ENCODE results near the gene PKD2L1. TPM values are rescaled to one million over a fixed set of nuclear protein-coding genes. Genes with fewer than 3 reads are reported as not detected.

The PKD2L1 gene
- total RNA-seq, 2 experiments from 2014 or later, result not detected

DNA sequence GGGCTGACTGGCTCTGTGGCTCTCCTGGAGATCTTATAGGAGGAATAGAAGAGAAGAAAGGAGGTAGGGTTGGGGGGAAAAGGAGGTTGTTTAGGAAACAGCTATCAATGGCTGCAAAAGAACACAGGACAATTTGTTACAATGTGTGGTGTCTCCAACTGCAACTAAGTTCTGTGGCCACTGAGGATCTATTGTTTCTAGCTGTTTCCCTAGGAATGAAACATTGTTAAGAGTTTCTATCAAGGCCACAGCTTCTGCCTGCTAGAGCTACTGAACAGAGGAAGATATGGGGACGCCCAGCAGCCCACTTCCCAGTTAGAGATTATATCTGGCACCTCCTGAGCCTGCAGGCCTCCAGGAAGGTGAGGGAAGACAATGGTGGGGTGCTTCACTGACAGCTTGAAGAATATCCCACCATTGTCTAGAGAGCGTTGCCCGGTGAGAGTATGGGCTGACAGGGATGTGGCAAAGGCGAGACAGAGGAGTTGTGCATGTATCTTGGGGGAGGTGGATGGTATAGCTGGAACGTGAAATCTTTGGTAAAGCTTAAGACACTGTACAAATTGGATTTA, 21.0 kb upstream of the PKD2L1 start:
- intact Hi-C loops (cut with micrococcal nuclease), result no loop called here
- no peak overlapping the region for H3K27ac Mint-ChIP-seq
- H3K4me3 Mint-ChIP-seq, result peak overlapping the region; percentile 19
- H3K36me3 Mint-ChIP-seq (ENCODE audit: low read depth), result peaks cover 87% of the 10 kb centered on the region
- no peak for DNase-seq
- peaks cover 39% of the 10 kb centered on the region for H3K4me1 Mint-ChIP-seq (ENCODE audit: low read depth)
- H3K9me3 Mint-ChIP-seq, result no peaks in the 10 kb centered on the region
- no peaks in the 10 kb centered on the region for H3K27me3 Mint-ChIP-seq (ENCODE audit: low read depth)
- CTCF ChIA-PET, result interaction anchor here (0.6 to 2.0 kb wide), 5 partner anchors 14 to 158 kb away, joined by 3 to 9 read pairs (median 6); no protein-coding TSS in a partner anchor

DNA sequence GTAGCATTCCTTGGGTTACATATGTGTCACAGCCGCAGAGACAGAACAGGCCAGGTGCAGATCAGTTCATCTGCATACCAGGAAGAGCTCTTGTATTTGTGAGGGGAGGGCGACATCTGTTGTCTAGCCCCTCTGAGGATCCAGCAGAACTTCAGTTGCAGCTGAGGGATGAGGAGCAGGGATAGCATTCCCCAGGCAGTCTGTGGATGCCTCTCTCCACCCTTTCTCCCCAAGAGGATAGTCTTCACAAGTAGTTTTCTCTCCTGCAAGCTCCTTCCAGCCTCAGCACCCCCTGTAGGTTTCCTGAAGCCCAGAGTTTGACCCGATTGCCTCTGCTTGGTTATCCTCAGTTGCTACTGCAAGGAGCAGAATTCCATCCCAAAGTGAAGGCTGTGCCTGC, 19.6 kb upstream of the PKD2L1 start:
- H3K9me3 Mint-ChIP-seq, result no peaks in the 10 kb centered on the region
- H3K27ac Mint-ChIP-seq, result no peak overlapping the region
- DNase-seq, result no peak
- CTCF ChIA-PET, result interaction anchor here (1.0 kb wide), 2 partner anchors 12 to 175 kb away, joined by 4 read pairs; no protein-coding TSS in a partner anchor
- peaks cover 47% of the 10 kb centered on the region for H3K4me1 Mint-ChIP-seq (ENCODE audit: low read depth)
- intact Hi-C loops (cut with micrococcal nuclease), result no loop called here
- H3K4me3 Mint-ChIP-seq, result peak overlapping the region; percentile 97
- no peaks in the 10 kb centered on the region for H3K27me3 Mint-ChIP-seq (ENCODE audit: low read depth)
- peaks cover 73% of the 10 kb centered on the region for H3K36me3 Mint-ChIP-seq (ENCODE audit: low read depth)

GRCh38 chr10:100349087-100349486, 19.1 kb upstream of the PKD2L1 start:
- peaks cover 68% of the 10 kb centered on the region for H3K36me3 Mint-ChIP-seq (ENCODE audit: low read depth)
- intact Hi-C loops (cut with micrococcal nuclease), result no loop called here

DNA sequence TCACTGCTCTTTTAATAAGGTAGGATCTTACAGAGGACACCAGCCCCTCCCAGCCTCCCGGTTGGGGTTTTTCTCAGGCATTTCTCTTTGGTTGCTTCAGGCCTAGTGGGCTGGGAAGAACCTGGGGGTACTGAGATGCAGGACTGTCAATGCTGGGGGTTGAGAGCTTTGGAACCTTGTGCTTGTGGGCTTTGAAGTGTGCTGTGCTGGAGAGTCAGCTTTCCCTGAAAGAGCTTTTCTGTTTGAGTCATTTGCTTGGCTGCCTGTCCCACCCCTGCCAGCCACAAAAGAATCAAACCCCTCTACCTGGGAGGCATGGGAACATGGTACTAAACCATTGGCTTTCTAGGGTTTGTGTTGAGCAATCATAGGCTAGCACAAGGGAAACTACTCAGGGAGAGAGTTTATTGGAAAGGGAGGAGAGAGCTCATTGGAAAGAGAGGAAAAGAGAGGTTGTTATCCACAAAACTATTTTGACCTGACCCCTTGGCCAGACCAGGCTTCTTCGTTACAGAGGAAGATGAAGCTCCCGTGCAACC, 18.4 kb upstream of the PKD2L1 start:
- Mint-ChIP-seq H3K4me3 (peak overlapping the region; percentile 97), H3K9me3 (no peaks in the 10 kb centered on the region), H3K36me3 (ENCODE audit: low read depth) (peaks cover 61% of the 10 kb centered on the region), H3K27ac (peak overlapping the region; percentile 83), H3K4me1 (ENCODE audit: low read depth) (peaks cover 50% of the 10 kb centered on the region), H3K27me3 (ENCODE audit: low read depth) (no peaks in the 10 kb centered on the region)
- no peak for DNase-seq
- intact Hi-C loops (cut with micrococcal nuclease), result no loop called here
- CTCF ChIA-PET, result interaction anchor here (0.9 to 1.0 kb wide), 5 partner anchors 11 to 176 kb away, joined by 3 to 4 read pairs (median 4); no protein-coding TSS in a partner anchor

More at GRCh38 chr10:100349087-100349486, 19.1 kb upstream of the PKD2L1 start:
- Mint-ChIP-seq H3K9me3 (no peaks in the 10 kb centered on the region), H3K27ac (no peak overlapping the region), H3K4me3 (peak overlapping the region; percentile 97), H3K4me1 (ENCODE audit: low read depth) (peaks cover 50% of the 10 kb centered on the region), H3K27me3 (ENCODE audit: low read depth) (no peaks in the 10 kb centered on the region)
- no peak for DNase-seq
- CTCF ChIA-PET, result interaction anchor here (1.0 kb wide), 4 partner anchors 12 to 176 kb away, joined by 3 to 4 read pairs (median 4); no protein-coding TSS in a partner anchor

DNA sequence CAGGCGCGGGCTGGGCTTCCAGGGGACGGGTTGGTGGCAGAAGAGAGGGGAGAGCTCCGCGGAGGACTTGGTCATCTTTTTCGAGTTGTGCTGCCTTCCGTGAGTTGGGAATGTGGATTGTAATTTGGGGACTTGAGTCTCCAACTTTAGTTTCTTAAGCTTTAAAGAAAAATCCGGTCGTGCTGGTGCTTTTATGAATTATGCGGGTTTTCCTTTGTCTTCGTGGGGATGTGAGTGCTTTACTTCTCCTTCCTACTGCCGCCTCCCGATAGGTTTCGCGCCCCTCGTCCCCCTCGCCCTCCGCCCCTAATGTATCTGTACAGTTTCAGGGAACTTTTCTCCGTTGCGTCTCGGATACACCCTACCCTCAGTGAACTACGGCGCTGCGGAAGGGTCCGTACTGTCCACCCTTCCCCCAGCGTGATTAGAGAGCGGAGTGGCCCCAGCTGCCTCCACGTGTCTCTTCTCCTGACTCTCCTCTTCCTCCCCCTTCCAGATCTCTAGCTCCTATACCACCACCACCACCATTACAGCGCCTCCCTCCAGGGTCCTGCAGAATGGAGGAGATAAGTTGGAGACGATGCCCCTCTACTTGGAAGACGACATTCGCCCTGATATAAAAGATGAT, 17.7 kb upstream of the PKD2L1 start:
- CTCF ChIA-PET, result interaction anchor here (0.7 to 12.6 kb wide), 4 partner anchors 26 to 161 kb away, joined by 3 to 276 read pairs (median 7); no protein-coding TSS in a partner anchor
- Mint-ChIP-seq H3K27me3 (ENCODE audit: low read depth) (no peaks in the 10 kb centered on the region), H3K36me3 (ENCODE audit: low read depth) (peaks cover 53% of the 10 kb centered on the region), H3K4me3 (peak overlapping the region; percentile 97), H3K9me3 (no peaks in the 10 kb centered on the region), H3K27ac (peak overlapping the region; percentile 83), H3K4me1 (ENCODE audit: low read depth) (peaks cover 50% of the 10 kb centered on the region)
- no peak for DNase-seq
- intact Hi-C loops (cut with micrococcal nuclease), result loop anchor here (1.0 kb wide), 3 partner anchors 16 to 164 kb away; no protein-coding TSS in a partner anchor

DNA sequence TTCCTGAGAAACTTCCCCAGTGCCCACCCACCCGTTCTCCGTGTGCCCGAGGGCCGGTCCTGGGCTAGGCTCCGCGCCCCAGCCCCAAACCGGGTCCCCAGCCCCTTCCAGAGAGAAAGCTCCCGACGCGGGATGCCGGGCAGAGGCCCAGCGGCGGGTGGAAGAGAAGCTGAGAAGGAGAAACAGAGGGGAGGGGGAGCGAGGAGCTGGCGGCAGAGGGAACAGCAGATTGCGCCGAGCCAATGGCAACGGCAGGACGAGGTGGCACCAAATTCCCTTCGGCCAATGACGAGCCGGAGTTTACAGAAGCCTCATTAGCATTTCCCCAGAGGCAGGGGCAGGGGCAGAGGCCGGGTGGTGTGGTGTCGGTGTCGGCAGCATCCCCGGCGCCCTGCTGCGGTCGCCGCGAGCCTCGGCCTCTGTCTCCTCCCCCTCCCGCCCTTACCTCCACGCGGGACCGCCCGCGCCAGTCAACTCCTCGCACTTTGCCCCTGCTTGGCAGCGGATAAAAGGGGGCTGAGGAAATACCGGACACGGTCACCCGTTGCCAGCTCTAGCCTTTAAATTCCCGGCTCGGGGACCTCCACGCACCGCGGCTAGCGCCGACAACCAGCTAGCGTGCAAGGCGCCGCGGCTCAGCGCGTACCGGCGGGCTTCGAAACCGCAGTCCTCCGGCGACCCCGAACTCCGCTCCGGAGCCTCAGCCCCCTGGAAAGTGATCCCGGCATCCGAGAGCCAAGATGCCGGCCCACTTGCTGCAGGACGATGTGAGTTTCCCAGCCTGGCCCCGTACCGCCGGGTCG, 16.9 kb upstream of the PKD2L1 start, which contains the start of gene SCD:
Gene SCD (plus strand): TSS at position 469 of the 803 bp plus-strand sequence. CDS start 272 bp downstream, at position 741.
- Mint-ChIP-seq H3K4me1 (ENCODE audit: low read depth) (peaks cover 45% of the 10 kb centered on the region), H3K4me3 (peak within 1 kb of the TSS; percentile 97), H3K27ac (peak within 1 kb of the TSS; percentile 87), H3K36me3 (ENCODE audit: low read depth) (peaks cover 46% of the 10 kb centered on the region), H3K9me3 (no peaks in the 10 kb centered on the region), H3K27me3 (ENCODE audit: low read depth) (no peaks in the 10 kb centered on the region)
- DNase-seq, result peak; percentile 95
- intact Hi-C loops (cut with micrococcal nuclease), result loop anchor here (1.0 kb wide), 5 partner anchors 16 to 164 kb away; partner anchors contain the start of gene BLOC1S2
- CTCF ChIA-PET, result interaction anchor here (0.7 to 12.6 kb wide), 6 partner anchors 10 to 162 kb away, joined by 4 to 276 read pairs (median 6); no protein-coding TSS in a partner anchor

GRCh38 chr10:100346351-100346764, 16.3 kb upstream of the PKD2L1 start:
- peaks cover 45% of the 10 kb centered on the region for H3K4me1 Mint-ChIP-seq (ENCODE audit: low read depth)
- H3K9me3 Mint-ChIP-seq, result no peaks in the 10 kb centered on the region
- peak overlapping the region; percentile 97 for H3K4me3 Mint-ChIP-seq
- H3K27me3 Mint-ChIP-seq (ENCODE audit: low read depth), result no peaks in the 10 kb centered on the region
- H3K36me3 Mint-ChIP-seq (ENCODE audit: low read depth), result peaks cover 40% of the 10 kb centered on the region
- H3K27ac Mint-ChIP-seq, result peak overlapping the region; percentile 87
- peak; percentile 85 for DNase-seq
- intact Hi-C loops (cut with micrococcal nuclease), result loop anchor here (1.0 kb wide), 2 partner anchors 19 to 60 kb away; partner anchors contain the start of gene BLOC1S2
- CTCF ChIA-PET, result interaction anchor here (0.9 to 12.6 kb wide), 7 partner anchors 10 to 174 kb away, joined by 3 to 276 read pairs (median 6); partner anchors contain the start of gene SEC31B

DNA sequence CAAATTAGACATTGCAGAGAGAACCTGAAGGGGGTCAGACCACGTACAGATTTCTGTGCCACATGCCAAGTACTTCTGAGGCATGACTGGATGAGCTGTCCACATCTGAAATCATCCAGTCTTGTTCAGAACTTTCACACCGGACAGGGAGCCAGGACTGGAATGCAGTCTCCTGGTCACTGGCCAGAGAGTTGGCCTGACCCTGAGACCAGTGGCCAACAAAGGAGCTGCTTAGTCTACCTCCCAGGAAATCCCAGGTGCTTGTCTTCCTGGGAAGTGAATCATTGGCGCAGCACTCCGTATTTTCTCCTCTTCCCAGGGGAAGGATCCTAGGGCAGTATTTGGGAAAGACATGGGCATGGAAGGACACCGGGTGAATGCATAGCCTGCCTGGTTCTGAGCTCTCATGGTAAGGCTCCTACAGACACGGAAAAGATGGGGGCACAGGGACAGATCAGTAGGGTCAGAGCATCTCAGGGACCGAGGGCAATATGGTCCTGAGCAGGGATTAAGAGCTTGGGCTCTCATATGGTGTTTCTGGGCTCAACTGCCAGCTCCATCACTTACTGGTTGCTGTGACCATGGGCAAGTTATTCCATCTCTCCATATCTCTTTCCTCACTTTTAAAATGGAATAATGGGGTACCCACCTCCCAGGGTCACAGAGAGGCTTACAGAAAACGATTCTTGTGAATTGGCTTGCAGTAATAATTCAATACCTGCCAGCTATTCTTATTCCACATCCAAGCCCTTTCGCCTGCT, 15.7 kb upstream of the PKD2L1 start:
- intact Hi-C loops (cut with micrococcal nuclease), result loop anchor here (1.0 kb wide), 2 partner anchors 18 to 59 kb away; partner anchors contain the start of gene BLOC1S2
- no peaks in the 10 kb centered on the region for H3K27me3 Mint-ChIP-seq (ENCODE audit: low read depth)
- no peaks in the 10 kb centered on the region for H3K9me3 Mint-ChIP-seq
- CTCF ChIA-PET, result interaction anchor here (0.6 to 12.6 kb wide), 10 partner anchors 8 to 175 kb away, joined by 3 to 276 read pairs (median 6); partner anchors contain the start of gene SEC31B
- peaks cover 39% of the 10 kb centered on the region for H3K4me1 Mint-ChIP-seq (ENCODE audit: low read depth)
- peak overlapping the region; percentile 97 for H3K4me3 Mint-ChIP-seq
- no peak for DNase-seq
- H3K27ac Mint-ChIP-seq, result peak overlapping the region; percentile 87
- peaks cover 34% of the 10 kb centered on the region for H3K36me3 Mint-ChIP-seq (ENCODE audit: low read depth)

- peaks cover 20% of the 10 kb centered on the region for H3K36me3 Mint-ChIP-seq (ENCODE audit: low read depth)
- H3K4me3 Mint-ChIP-seq, result no peak overlapping the region
- intact Hi-C loops (cut with micrococcal nuclease), result no loop called here
- no peaks in the 10 kb centered on the region for H3K27me3 Mint-ChIP-seq (ENCODE audit: low read depth)
- no peak for DNase-seq
- no peak overlapping the region for H3K27ac Mint-ChIP-seq
- H3K4me1 Mint-ChIP-seq (ENCODE audit: low read depth), result peaks cover 25% of the 10 kb centered on the region
- no peaks in the 10 kb centered on the region for H3K9me3 Mint-ChIP-seq
- CTCF ChIA-PET, result interaction anchor here (0.6 to 12.6 kb wide), 11 partner anchors 9 to 299 kb away, joined by 3 to 276 read pairs (median 6); partner anchors contain the start of gene SEC31B
These were observed 14.3 kb upstream of the PKD2L1 start for GRCh38 chr10:100344241-100344788.

- H3K4me3 Mint-ChIP-seq, result no peak overlapping the region
- peaks cover 14% of the 10 kb centered on the region for H3K4me1 Mint-ChIP-seq (ENCODE audit: low read depth)
- H3K36me3 Mint-ChIP-seq (ENCODE audit: low read depth), result peaks cover 3% of the 10 kb centered on the region
- no peak for DNase-seq
- intact Hi-C loops (cut with micrococcal nuclease), result loop anchor here (1.0 kb wide), 3 partner anchors 91 to 176 kb away; no protein-coding TSS in a partner anchor
- H3K27ac Mint-ChIP-seq, result no peak overlapping the region
- no peaks in the 10 kb centered on the region for H3K27me3 Mint-ChIP-seq (ENCODE audit: low read depth)
- CTCF ChIA-PET, result interaction anchor here (0.6 to 12.6 kb wide), 11 partner anchors 15 to 196 kb away, joined by 3 to 276 read pairs (median 5); partner anchors contain the start of gene SEC31B
- no peaks in the 10 kb centered on the region for H3K9me3 Mint-ChIP-seq
These were observed 12.6 kb upstream of the PKD2L1 start for GRCh38 chr10:100342627-100342972.

All from activated naive CD4-positive, alpha-beta T cell treated with anti-CD3 and anti-CD28 coated beads for 36 hours (primary cell).